ENCODE data around the gene TIGIT. TPM values are rescaled to one million over a fixed set of nuclear protein-coding genes. Genes with fewer than 3 reads are reported as not detected.
"Not testable (repeated sequence)": the region's sequence is repeated elsewhere in the genome, so short reads cannot be mapped to it uniquely, and the experiment has no call there.

Gene TIGIT
- not detected in 2 replicates for total RNA-seq

- DNase-seq (ENCODE audit: low read depth in 2 of 2), result no peak
These were observed at the start of gene TIGIT for GRCh38 chr3:114293838-114294535. TIGIT (plus strand) TSS chr3:114294028; CDS start chr3:114294062, 34 bp downstream.

DNA sequence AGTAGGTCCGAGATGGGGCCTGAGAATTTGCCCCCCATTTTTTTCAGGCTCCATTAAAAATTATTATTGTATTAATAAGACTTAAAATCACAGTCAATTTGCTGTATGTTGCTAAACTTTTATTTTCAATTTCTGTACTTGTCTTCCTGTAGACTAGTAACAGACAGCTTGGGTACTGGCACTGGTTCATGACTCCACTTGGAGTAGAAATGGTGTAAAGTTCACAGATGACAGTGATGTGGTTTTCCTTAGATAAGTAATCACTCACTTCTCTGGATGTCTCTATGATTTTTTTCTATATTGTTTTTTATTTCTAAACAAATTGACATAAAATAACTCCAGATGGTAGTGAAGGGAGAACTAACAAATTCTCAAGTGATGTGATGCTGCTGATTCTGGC lies 40.9 kb upstream of the TIGIT start:
- DNase-seq (ENCODE audit: low read depth in 2 of 2), result no peak

- DNase-seq (ENCODE audit: low read depth in 2 of 2), result no peak
These were observed 40.3 kb upstream of the TIGIT start for GRCh38 chr3:114253505-114253904.

DNA sequence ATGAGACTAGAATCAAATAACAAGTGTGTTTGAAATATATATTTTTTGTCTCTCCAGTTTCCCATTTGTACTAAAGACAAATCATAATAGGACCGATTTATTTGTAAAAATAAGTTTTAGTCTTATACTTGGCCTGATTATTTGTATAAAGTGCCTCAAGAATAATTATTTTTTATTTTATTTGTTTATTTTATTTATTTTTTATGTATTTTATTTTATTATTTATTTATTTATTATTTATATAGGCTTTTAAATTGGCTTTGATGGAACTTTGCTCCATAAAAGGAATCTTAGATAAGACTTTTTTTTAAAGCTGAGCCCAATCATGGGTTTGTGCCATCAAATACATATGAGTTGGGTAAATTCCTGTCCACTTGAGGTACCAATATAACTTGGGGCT lies 34.3 kb upstream of the TIGIT start:
- DNase-seq (ENCODE audit: low read depth in 2 of 2), result no peak

DNA sequence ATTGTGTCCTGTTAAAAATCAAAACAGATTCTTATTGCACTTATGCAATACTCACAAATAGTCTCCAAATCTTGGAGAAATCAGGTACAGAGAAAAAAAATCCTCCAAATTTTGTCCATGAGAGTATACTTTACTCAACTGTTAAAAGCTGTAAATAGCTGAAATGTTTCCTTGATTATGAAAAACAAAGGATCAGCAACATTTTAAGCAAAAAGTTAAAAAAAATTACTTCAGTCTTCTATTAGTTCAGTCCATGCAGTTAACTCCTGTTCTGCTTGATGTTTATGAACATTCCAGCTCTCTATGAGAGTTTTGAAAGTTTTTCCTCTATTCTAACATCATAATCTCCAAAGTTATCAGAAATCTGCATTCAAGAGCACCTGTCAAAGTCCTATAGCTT lies 33.7 kb upstream of the TIGIT start:
- no peak for DNase-seq (ENCODE audit: low read depth in 2 of 2)

- no peak for DNase-seq (ENCODE audit: low read depth in 2 of 2)
These were observed 23.8 kb upstream of the TIGIT start for GRCh38 chr3:114270019-114270418.

GRCh38 chr3:114272271-114272670 lies 21.6 kb upstream of the TIGIT start:
- no peak for DNase-seq (ENCODE audit: low read depth in 2 of 2)

DNA sequence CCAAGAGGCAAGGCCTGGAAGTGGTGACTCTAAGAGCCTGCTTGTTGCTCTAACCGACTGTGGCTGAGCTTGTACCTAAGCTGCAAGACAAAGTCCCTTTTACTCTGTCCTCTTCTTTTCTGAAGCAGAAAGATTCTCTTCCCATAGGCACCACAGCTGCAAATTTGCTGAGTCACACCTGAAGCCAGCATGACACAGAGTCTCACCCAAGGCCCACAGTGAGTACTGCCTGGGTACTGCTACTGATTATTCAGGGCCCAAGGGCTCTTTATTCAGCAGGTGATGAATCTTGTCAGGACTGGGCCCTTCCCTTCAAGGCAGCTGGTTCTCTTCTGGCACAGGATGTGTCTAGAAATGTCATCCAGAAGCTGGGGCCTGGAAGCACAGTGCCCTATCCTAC lies 18.9 kb upstream of the TIGIT start:
- peak in 1 of 2 donors; percentile 17 for DNase-seq (ENCODE audit: low read depth in 2 of 2)

GRCh38 chr3:114276856-114277255 lies 17.0 kb upstream of the TIGIT start:
- not testable (repeated sequence) for DNase-seq (ENCODE audit: low read depth in 2 of 2)

DNA sequence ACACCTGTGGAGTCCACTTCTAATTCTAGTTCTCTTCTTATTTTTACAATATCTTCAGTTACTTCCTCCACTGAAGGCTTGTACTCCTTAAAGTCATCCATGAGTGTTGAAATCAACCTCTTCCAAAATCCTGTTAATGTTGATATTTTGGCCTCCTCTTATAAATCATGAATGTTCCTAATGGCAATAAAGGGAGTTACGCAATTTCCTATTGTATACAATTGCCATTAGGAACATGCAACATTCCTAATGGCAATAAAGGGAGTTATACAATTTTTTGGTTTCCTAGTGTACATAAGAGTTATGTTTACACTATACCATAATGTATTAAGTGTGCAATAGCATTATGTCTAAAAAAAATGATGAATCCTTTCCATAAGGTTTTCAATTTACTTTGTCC lies 9.2 kb upstream of the TIGIT start:
- no peak for DNase-seq (ENCODE audit: low read depth in 2 of 2)

GRCh38 chr3:114285648-114286230 lies 8.1 kb upstream of the TIGIT start:
- no peak for DNase-seq (ENCODE audit: low read depth in 2 of 2)

- no peak for DNase-seq (ENCODE audit: low read depth in 2 of 2)
These were observed 7.6 kb upstream of the TIGIT start for GRCh38 chr3:114286266-114286665.

GRCh38 chr3:114290911-114291901 lies 2.6 kb upstream of the TIGIT start:
- peak; percentile 51 to 68 for DNase-seq (ENCODE audit: low read depth in 2 of 2)

DNA sequence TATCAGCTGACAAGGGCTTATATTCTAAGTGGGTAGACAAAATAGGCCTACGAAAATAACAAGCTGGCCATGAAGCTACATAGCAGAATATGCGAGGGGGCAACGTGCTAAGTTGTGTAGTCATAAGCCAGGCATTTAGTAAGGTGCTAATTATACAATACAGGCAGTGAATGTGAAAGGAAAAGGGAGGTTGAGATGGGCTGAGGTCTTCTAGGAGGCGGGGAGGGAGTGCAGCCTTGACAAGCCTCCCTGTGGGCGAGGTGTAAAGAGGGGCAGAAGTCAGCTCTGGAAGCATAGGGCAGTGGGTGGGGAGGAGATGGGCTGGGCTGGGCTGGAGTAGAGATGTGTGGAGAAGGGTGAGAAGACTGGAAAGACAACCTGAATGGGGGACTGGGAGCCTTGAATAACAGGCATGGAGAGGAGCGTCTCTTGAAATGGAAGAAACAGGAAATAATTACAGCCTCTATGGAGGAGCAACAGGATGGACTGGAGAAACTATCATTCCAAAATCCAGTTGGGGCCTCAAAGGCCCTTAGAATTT lies 1.2 kb downstream of the TIGIT start:
- DNase-seq (ENCODE audit: low read depth in 2 of 2), result no peak

DNA sequence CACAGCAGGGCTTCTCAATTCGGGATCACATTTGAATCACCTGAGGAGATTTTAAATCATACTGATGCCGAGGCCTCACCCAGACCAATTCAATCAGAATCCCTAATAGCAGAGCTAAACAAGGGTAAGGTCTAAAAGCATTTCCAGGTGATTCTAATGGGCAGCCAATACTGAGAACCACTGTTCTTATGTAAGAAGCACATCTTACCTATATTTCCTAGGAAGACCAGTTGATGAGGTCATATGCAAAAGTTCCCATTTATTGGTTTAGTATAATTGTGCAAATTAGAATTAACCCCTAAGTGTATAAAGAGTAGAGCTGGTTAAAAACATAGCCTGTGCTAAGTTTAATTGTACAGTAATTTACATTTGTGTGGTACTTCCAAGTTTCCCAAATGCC lies 2.1 kb downstream of the TIGIT start:
- no peak for DNase-seq (ENCODE audit: low read depth in 2 of 2)

DNA sequence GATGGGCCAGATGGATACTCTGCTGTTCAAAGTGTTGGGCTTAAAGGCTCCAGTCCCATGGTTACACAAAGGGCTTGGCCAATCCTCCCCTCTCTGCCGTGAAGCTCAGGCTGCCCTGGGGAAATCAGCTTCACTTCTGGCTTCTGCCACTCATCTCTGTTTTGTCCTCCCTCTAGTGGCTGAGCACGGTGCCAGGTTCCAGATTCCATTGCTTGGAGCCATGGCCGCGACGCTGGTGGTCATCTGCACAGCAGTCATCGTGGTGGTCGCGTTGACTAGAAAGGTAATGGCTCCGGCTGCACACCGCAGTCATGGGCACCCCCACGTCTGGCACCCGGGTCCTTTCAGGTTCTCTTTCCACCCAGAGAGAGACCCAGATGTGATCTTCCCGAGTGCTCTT lies 5.6 kb downstream of the TIGIT start:
- peak; percentile 43 to 69 for DNase-seq (ENCODE audit: low read depth in 2 of 2)

- no peak for DNase-seq (ENCODE audit: low read depth in 2 of 2)
These were observed 6.3 kb downstream of the TIGIT start for GRCh38 chr3:114299941-114300624.

- DNase-seq (ENCODE audit: low read depth in 2 of 2), result no peak
These were observed 13.5 kb downstream of the TIGIT start for GRCh38 chr3:114307222-114307830.

GRCh38 chr3:114307832-114308231 lies 14.0 kb downstream of the TIGIT start:
- DNase-seq (ENCODE audit: low read depth in 2 of 2), result no peak

GRCh38 chr3:114308377-114308776 lies 14.5 kb downstream of the TIGIT start:
- no peak for DNase-seq (ENCODE audit: low read depth in 2 of 2)

- peak; percentile 16 for DNase-seq (ENCODE audit: low read depth in 2 of 2)
These were observed 15.0 kb downstream of the TIGIT start for GRCh38 chr3:114308830-114309229.

Data from lung microvascular endothelial cell (primary cell).